Stomach smooth muscle (tissue), 2 donors: Measurements from ENCODE around the gene SLX4IP.
"Not testable (repeated sequence)": the region's sequence is repeated elsewhere in the genome, so short reads cannot be mapped to it uniquely, and the experiment has no call there.

Source experiments
- H3K27ac ChIP-seq: one replicate; pipeline ENCODE4 v1.7.0; 2013; ENCODE audit warnings: mild to moderate bottlenecking, low read length, inconsistent platforms
- H3K27me3 ChIP-seq, 2 donors: one replicate each; pipeline ENCODE4 v1.7.0; 2013; ENCODE audit warnings: low read length in 2 of 2; ENCODE audit not compliant: insufficient read depth in 2 of 2, control insufficient read depth in 1 of 2
- H3K36me3 ChIP-seq, 2 donors: one replicate each; pipeline ENCODE4 v1.7.0; 2013; ENCODE audit warnings: low read length in 2 of 2; ENCODE audit not compliant: control insufficient read depth in 2 of 2, insufficient read depth in 2 of 2
- H3K4me1 ChIP-seq: one replicate; pipeline ENCODE4 v1.7.0; 2013; ENCODE audit warnings: low read length; ENCODE audit not compliant: control insufficient read depth, insufficient read depth
- H3K4me3 ChIP-seq, 2 donors: one replicate each; pipeline ENCODE4 v1.7.0; 2013; ENCODE audit warnings: low read length in 2 of 2
- H3K9ac ChIP-seq, 2 donors: one replicate each; pipeline ENCODE4 v1.7.0; 2013; ENCODE audit warnings: low read length in 2 of 2, mild to moderate bottlenecking in 1 of 2
- H3K9me3 ChIP-seq, 2 donors: one replicate each; pipeline ENCODE4 v1.7.0; 2013; ENCODE audit warnings: low read length in 2 of 2; ENCODE audit not compliant: control insufficient read depth in 2 of 2
- donor health status: healthy.
- donor health status: Pancreatic carcinoma.

SLX4IP gene

DNA sequence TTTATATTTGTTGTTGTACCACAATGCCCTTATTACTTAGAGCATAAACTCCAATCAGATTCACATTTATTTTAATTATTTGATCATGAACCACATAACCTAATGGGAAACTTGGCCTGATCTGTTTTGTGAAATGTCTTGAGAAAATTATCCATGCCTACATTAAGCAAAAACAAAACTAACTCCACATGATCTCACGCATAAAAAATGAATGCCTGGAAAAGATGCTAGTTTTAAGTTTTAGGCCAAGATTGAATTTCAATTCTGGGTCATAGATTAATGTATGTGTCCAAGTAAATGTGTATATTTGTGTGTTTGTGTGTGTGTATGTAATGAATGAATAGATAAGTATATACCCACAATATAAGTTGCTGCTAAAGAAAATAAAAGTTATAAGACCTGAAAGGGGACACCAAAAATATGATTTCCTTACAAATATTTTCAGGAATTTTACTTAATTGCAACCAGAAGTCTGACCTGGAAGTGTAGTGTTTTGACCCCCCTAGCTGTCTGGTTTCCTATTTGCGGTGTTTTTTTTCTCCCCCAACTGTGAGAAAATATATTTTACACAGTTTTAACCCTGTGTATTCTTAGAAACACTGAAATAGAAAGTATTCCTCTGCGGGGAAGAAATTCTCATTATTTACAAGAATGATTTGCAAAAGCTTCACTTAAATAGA, 141.4 kb downstream of the SLX4IP start:
- Histone ChIP-seq H3K9me3 (no peaks in the 10 kb centered on the region), H3K27ac (no peak overlapping the region), H3K27me3 (no peaks in the 10 kb centered on the region), H3K4me3 (no peak overlapping the region), H3K36me3 (no peaks in the 10 kb centered on the region), H3K4me1 (no peaks in the 10 kb centered on the region), H3K9ac (no peak overlapping the region)

DNA sequence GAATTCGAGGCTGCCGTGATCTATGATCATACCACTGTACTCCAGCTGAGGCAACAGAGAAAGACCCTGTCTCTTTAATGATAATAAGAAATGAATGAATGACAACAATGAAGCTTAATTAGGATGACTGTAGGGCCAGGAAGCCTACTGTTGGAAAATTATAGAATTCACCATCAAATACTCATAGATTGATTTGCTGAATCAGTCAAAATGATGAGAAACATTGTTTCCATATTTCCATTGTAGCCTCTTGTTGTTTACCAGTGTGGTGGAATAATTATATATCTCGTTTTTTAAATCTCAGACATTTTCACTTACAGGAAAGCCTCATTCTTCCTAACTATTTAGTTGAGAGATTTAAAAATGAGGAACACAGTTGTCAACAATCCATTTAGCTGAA, 142.5 kb downstream of the SLX4IP start:
- H3K9ac ChIP-seq = no peak overlapping the region
- H3K27ac ChIP-seq = no peak overlapping the region
- no peaks in the 10 kb centered on the region for H3K4me1 ChIP-seq
- H3K9me3 ChIP-seq = no peaks in the 10 kb centered on the region
- H3K27me3 ChIP-seq = no peaks in the 10 kb centered on the region
- H3K4me3 ChIP-seq = no peak overlapping the region
- no peaks in the 10 kb centered on the region for H3K36me3 ChIP-seq

DNA sequence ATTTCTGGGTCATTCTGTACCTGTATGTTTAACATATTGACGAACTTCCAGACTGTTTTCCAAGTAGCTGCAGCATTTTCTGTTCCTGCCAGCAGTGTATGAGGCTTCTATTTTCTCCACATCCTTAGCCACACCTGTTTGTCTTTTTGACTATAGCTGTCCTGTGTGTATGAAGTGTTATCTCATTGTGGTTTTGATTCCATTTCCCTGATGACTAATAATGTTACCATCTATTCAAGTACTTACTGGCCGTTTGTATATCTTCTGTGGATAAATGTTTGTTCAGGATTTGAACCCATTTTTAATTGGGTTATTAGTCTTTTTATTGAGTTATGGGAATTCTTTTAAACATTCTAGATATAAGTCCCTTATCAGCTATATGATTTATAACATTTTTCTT, 143.5 kb downstream of the SLX4IP start:
- no peaks in the 10 kb centered on the region for H3K27me3 ChIP-seq
- H3K9me3 ChIP-seq = no peaks in the 10 kb centered on the region
- no peaks in the 10 kb centered on the region for H3K4me1 ChIP-seq
- H3K27ac ChIP-seq = no peak overlapping the region
- H3K4me3 ChIP-seq = no peak overlapping the region
- H3K9ac ChIP-seq = no peak overlapping the region
- H3K36me3 ChIP-seq = no peaks in the 10 kb centered on the region

DNA sequence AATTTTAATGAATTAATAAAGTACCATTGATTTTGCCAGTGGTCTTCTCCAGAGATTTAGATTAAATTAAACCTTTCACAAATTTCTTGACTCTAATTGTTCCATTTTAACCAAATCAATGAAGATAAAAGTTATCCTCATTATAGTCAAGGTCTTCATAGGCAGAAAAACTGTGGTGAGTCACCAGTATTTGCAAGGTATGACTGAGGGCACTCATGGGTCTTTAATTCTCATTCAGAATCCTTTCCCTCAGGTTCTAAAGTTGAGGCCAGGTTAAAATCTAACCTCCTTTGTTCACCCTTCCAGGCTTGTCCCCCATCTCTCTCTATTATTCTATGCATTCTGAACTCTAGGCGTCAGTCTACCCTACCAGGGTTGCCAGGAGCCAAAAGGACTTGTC, 144.8 kb downstream of the SLX4IP start:
- no peaks in the 10 kb centered on the region for H3K27me3 ChIP-seq
- no peaks in the 10 kb centered on the region for H3K4me1 ChIP-seq
- H3K9me3 ChIP-seq = no peaks in the 10 kb centered on the region
- H3K4me3 ChIP-seq = no peak overlapping the region
- no peaks in the 10 kb centered on the region for H3K36me3 ChIP-seq
- H3K27ac ChIP-seq = no peak overlapping the region
- H3K9ac ChIP-seq = no peak overlapping the region

DNA sequence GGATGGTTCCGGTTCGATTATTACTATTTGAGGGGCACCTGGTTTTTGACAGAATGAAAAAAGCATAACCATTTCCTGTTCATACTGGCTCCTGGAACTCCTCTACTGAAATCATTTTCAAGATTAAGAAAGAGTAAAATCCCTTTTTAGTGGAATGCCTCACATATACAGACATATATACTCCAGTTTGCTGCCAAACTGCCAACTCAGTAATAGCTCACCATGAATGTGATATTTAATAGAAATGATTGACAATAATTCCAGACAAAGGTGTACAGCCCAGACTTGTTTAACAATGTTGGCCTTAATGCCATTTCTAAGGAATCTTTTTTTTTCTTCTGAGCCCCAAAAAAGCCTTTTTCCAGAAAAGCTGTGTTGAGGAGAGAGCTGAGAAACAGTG, 145.6 kb downstream of the SLX4IP start:
- no peaks in the 10 kb centered on the region for H3K9me3 ChIP-seq
- no peak overlapping the region for H3K4me3 ChIP-seq
- no peak overlapping the region for H3K9ac ChIP-seq
- H3K27ac ChIP-seq = no peak overlapping the region
- no peaks in the 10 kb centered on the region for H3K4me1 ChIP-seq
- no peaks in the 10 kb centered on the region for H3K36me3 ChIP-seq
- H3K27me3 ChIP-seq = no peaks in the 10 kb centered on the region

DNA sequence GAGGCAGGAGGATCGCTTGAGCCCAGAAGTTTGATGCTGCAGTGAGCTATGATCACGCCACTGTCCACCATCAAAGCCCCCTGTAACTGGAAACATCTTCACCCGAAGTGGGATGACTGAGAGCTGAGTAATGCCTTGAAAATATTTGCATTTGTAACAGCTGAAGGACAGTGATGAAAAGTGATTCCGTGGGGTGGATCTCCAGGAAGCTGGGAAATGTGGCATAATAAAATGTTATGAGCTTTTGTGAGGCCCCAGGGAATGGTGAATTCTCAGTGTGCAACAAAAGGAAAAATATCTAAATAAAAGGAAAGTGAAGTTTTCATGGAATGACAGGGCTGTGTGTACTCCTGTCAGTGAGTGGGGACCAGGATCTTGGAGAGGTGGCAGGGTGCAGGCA, 146.7 kb downstream of the SLX4IP start:
- H3K27me3 ChIP-seq = no peaks in the 10 kb centered on the region
- no peaks in the 10 kb centered on the region for H3K4me1 ChIP-seq
- H3K9me3 ChIP-seq = no peaks in the 10 kb centered on the region
- no peaks in the 10 kb centered on the region for H3K36me3 ChIP-seq
- no peak overlapping the region for H3K4me3 ChIP-seq
- H3K27ac ChIP-seq = no peak overlapping the region
- H3K9ac ChIP-seq = no peak overlapping the region

DNA sequence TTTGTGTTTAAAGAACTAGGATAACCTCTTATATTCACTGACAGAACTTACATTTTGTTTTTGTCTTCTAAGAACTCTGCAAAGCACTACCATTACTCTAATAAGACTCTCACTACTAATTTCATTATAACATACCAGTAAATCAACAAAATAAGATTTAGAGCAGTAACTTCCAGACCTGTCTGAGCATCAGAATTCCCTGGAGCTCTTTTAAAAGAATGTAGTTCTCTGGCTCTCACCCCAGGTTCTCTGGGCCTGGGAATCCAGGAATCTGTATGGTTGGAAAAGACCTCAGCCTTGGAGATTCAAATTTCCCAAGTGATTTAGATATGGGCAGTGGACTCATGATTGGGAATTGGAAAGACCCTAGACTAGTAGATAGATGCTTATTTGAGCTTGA, 149.3 kb downstream of the SLX4IP start:
- Histone ChIP-seq H3K36me3 (no peaks in the 10 kb centered on the region), H3K4me1 (no peaks in the 10 kb centered on the region), H3K9ac (no peak overlapping the region), H3K9me3 (no peaks in the 10 kb centered on the region), H3K27ac (no peak overlapping the region), H3K27me3 (no peaks in the 10 kb centered on the region), H3K4me3 (no peak overlapping the region)

DNA sequence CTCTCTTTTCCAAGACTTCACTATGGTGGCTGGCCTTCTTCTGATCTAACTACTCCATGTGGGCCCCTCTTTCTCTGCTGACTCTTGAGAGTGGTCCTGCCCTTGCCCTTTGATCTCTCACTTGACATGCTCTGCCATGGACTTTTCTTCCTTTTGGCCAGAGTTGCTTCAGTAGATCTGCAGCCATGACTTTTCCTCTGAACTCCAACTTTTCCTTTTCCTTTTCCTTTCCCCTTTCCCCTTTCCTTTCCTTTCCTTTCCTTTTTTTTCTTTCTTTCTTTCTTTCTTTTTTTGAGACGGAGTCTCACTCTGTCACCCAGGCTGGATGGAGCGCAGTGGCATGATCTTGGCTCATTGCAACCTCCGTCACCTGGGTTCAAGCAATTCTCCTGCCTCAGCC, 150.2 kb downstream of the SLX4IP start:
- Histone ChIP-seq H3K27me3 (no peaks in the 10 kb centered on the region), H3K9ac (no peak overlapping the region), H3K36me3 (no peaks in the 10 kb centered on the region), H3K27ac (no peak overlapping the region), H3K4me3 (no peak overlapping the region), H3K4me1 (no peaks in the 10 kb centered on the region), H3K9me3 (no peaks in the 10 kb centered on the region)

DNA sequence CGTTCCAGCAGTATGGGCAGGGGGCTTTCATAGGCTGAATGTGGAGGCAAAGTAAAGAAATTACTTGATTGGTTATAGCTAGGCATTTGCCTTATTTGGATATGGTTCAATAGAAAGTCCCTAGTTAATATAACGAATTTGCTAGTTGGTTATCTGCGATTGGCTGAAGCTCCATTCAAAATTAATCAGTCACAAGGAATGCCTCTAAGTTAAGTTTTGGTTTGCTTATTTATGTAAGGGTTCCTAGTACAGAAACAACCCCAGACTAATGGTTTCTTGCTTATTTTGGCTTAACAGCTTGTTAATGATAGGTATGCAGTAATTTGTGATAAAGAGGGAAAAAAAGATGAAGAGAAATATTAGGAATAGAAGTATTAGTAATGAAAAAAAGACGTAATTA, 151.2 kb downstream of the SLX4IP start:
- H3K27me3 ChIP-seq = no peaks in the 10 kb centered on the region
- H3K36me3 ChIP-seq = no peaks in the 10 kb centered on the region
- no peak overlapping the region for H3K27ac ChIP-seq
- H3K4me1 ChIP-seq = no peaks in the 10 kb centered on the region
- no peak overlapping the region for H3K9ac ChIP-seq
- H3K4me3 ChIP-seq = no peak overlapping the region
- no peaks in the 10 kb centered on the region for H3K9me3 ChIP-seq

DNA sequence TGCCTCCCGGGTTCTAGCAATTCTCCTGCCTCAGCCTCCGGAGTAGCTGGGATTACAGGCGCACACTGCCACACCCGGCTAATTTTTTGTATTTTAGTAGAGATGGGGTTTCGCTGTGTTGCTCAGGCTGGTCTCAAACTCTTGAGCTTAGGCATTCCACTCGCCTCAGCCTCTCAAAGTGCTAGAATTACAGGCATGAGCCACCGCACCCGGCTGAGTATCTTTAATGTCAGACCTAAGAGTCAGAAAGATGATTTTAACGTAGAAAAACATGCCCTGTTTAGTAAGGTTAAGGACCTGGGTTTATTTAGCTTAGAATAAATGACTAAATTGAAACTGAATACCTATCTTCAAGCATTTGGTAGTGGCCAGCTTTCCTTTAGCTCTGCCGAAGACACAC, 155.3 kb downstream of the SLX4IP start:
- H3K36me3 ChIP-seq, H3K27me3 ChIP-seq, H3K9me3 ChIP-seq, H3K4me3 ChIP-seq, H3K9ac ChIP-seq, H3K4me1 ChIP-seq, H3K27ac ChIP-seq: not testable (repeated sequence)

DNA sequence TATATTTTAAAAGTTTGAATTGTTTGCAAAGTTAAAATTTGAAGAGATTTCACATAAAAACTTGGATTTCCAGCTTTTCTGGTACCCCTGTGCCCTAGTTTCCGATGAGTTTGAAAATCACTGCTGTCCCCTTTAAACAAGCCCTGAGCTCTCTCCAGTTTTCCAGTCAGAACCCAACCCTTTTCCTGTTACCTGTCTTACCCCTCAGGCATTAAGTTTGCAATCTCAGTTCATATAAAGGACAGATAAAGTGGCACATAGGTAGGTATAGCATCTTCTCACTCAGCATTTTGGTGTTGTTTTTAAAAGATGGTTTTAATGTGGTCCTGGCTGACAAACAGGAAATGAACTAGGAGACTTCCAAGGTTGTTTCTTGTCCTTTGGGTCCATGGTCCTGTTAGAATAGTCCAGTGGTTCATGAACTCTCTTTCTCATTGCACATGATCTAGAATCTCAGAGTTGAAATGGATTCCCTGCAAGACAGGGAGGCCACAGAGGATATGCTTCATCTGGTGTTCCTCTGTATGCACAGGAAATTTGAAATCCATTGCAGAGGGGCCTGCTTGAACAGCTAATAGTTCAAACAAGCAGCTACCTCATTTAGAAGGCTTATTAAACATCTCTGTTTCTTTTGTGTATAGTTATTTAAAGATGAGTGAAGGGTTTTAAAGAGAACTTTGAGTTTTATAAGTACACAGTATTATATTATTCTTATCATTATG, 156.0 kb downstream of the SLX4IP start:
- no peaks in the 10 kb centered on the region for H3K4me1 ChIP-seq
- no peaks in the 10 kb centered on the region for H3K36me3 ChIP-seq
- no peak overlapping the region for H3K4me3 ChIP-seq
- H3K9ac ChIP-seq = no peak overlapping the region
- no peak overlapping the region for H3K27ac ChIP-seq
- H3K9me3 ChIP-seq = no peaks in the 10 kb centered on the region
- H3K27me3 ChIP-seq = no peaks in the 10 kb centered on the region
